ENCODE results near the gene ODAD4.

- TF ChIP-seq CTCF (IDR thresholded peaks at IDR 0.05), result no peak
- TF ChIP-seq POLR2A (IDR thresholded peaks at IDR 0.05), result no peak
Observed at GRCh38 chr17:41973408-41973811, 43.0 kb downstream of the ODAD4 start.
